K562 (cell line): ENCODE data around the gene ACTL10. TPM values are rescaled to one million over a fixed set of nuclear protein-coding genes. Genes with fewer than 3 reads are reported as not detected.

Source experiments
- DIDO1 ChIP-seq: fragments of 450-650 bp; IDR thresholded peaks from 2 replicates; pipeline ENCODE4 v1.6.1; 2016; ENCODE audit warnings: low read depth, missing biosample characterization, missing genetic modification characterization
- NBN ChIP-seq: fragments of 450-650 bp; IDR thresholded peaks from 2 replicates; pipeline ENCODE4 v1.6.1; 2016; ENCODE audit warnings: low read depth, mild to moderate bottlenecking
- polyA plus RNA-seq, 8 experiments: library from polyadenylated mRNA; depleted of rRNA in 4 of 8; stranded (reverse) in 5 of 8; unstranded in 3 of 8; fragments of >200 nt; fragmentation: Nextera tagmentation in 2 of 8; fragmentation: Illumina TruSeq in 1 of 8; extraction: Ambion mirVana in 2 of 8; extraction: Trizol in 1 of 8; gene quantifications; 2 replicates each; pipeline versions ENCODE4 v1.2.1 to v1.2.3, GENCODE V29; 2011 to 2014; ENCODE audit warnings: inconsistent platforms in 1 of 8, missing spikeins in 1 of 8
- total RNA-seq, 7 experiments: library from RNA; depleted of rRNA in 6 of 7; stranded (reverse); fragments of >200 nt in 6 of 7; fragmentation: Illumina TruSeq in 2 of 7; extraction: Trizol in 2 of 7; gene quantifications; 2 replicates each; pipeline versions ENCODE4 v1.2.1 to v1.2.3, GENCODE V29; 2011 to 2021; ENCODE audit warnings: low replicate concordance in 1 of 7
- TF ChIP-seq, protein P1 (sequence below): fragments of 200-600 bp; sonication (generic); IDR thresholded peaks from one replicate; pipeline ENCODE4 v1.6.1; 2012; ENCODE audit warnings: mild to moderate bottlenecking, low read depth, low read length, inconsistent platforms

Gene ACTL10
- total and polyA plus RNA-seq, 9 of the 15 experiments (the other 6 are each of a cell fraction or from before 2014, with no cell fraction given): 0.07 to 0.14 TPM; not detected in 7

DNA sequence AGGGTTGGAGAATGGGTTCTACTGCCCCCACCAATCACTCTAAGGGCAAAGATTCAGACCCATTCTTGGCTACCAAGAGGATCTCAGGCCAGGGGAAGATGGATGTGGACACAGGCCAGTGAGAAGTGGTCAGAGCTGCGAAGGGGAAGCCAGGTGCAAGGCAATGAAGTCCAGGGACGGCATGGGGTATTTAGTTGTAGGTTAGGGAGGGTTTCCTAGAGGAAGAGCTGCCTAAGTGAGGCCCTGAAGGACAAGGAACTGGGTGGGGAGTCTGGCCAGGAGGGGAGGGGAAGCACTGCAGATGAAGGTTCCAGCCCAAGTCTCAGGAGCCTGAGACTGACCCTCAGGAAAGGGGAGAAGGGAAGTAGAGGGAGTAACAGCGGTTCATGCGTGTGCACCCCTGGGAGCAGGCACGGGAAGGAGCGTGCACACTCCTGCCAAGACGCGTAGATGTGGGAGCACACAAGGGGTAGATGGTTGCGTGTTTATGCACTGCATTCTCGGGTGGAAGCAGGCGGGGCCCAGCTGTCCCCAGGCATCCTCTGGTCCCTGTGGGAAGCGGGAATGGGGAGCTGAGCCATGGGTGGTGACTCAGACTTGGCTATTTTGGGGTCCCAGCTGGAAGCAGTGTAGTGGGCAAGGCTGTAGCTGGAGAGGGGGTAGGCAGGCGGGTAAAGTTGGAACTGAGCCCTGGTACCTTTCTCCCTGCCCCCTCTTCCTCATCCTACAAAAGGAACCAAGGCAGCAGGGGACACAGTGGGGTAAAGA is 3.3 kb downstream of the ACTL10 start (continued):
- TF ChIP-seq, protein P1, sequence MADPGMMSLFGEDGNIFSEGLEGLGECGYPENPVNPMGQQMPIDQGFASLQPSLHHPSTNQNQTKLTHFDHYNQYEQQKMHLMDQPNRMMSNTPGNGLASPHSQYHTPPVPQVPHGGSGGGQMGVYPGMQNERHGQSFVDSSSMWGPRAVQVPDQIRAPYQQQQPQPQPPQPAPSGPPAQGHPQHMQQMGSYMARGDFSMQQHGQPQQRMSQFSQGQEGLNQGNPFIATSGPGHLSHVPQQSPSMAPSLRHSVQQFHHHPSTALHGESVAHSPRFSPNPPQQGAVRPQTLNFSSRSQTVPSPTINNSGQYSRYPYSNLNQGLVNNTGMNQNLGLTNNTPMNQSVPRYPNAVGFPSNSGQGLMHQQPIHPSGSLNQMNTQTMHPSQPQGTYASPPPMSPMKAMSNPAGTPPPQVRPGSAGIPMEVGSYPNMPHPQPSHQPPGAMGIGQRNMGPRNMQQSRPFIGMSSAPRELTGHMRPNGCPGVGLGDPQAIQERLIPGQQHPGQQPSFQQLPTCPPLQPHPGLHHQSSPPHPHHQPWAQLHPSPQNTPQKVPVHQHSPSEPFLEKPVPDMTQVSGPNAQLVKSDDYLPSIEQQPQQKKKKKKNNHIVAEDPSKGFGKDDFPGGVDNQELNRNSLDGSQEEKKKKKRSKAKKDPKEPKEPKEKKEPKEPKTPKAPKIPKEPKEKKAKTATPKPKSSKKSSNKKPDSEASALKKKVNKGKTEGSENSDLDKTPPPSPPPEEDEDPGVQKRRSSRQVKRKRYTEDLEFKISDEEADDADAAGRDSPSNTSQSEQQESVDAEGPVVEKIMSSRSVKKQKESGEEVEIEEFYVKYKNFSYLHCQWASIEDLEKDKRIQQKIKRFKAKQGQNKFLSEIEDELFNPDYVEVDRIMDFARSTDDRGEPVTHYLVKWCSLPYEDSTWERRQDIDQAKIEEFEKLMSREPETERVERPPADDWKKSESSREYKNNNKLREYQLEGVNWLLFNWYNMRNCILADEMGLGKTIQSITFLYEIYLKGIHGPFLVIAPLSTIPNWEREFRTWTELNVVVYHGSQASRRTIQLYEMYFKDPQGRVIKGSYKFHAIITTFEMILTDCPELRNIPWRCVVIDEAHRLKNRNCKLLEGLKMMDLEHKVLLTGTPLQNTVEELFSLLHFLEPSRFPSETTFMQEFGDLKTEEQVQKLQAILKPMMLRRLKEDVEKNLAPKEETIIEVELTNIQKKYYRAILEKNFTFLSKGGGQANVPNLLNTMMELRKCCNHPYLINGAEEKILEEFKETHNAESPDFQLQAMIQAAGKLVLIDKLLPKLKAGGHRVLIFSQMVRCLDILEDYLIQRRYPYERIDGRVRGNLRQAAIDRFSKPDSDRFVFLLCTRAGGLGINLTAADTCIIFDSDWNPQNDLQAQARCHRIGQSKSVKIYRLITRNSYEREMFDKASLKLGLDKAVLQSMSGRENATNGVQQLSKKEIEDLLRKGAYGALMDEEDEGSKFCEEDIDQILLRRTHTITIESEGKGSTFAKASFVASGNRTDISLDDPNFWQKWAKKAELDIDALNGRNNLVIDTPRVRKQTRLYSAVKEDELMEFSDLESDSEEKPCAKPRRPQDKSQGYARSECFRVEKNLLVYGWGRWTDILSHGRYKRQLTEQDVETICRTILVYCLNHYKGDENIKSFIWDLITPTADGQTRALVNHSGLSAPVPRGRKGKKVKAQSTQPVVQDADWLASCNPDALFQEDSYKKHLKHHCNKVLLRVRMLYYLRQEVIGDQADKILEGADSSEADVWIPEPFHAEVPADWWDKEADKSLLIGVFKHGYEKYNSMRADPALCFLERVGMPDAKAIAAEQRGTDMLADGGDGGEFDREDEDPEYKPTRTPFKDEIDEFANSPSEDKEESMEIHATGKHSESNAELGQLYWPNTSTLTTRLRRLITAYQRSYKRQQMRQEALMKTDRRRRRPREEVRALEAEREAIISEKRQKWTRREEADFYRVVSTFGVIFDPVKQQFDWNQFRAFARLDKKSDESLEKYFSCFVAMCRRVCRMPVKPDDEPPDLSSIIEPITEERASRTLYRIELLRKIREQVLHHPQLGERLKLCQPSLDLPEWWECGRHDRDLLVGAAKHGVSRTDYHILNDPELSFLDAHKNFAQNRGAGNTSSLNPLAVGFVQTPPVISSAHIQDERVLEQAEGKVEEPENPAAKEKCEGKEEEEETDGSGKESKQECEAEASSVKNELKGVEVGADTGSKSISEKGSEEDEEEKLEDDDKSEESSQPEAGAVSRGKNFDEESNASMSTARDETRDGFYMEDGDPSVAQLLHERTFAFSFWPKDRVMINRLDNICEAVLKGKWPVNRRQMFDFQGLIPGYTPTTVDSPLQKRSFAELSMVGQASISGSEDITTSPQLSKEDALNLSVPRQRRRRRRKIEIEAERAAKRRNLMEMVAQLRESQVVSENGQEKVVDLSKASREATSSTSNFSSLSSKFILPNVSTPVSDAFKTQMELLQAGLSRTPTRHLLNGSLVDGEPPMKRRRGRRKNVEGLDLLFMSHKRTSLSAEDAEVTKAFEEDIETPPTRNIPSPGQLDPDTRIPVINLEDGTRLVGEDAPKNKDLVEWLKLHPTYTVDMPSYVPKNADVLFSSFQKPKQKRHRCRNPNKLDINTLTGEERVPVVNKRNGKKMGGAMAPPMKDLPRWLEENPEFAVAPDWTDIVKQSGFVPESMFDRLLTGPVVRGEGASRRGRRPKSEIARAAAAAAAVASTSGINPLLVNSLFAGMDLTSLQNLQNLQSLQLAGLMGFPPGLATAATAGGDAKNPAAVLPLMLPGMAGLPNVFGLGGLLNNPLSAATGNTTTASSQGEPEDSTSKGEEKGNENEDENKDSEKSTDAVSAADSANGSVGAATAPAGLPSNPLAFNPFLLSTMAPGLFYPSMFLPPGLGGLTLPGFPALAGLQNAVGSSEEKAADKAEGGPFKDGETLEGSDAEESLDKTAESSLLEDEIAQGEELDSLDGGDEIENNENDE: no peak
- no peak for TF ChIP-seq DIDO1 (tag)
- no peak for TF ChIP-seq NBN
